Heart right ventricle (tissue), 16 donors: ENCODE results near the gene MAMDC2. TPM values are rescaled to one million over a fixed set of nuclear protein-coding genes. Genes with fewer than 3 reads are reported as not detected.

Source experiments
- ATAC-seq, 8 donors: fragments of 200-7000 bp; cut with Tn5 transposase; one replicate each; pipeline ENCODE4 v1.9.1; 2020; ENCODE audit warnings: mild to moderate bottlenecking in 8 of 8, moderate library complexity in 8 of 8, moderate number of reproducible peaks in 1 of 8
- DNase-seq, 2 donors: peaks; one replicate each; pipeline ENCODE4 v3.0.0-alpha.2; 2020
- H3K27ac ChIP-seq, 10 donors: fragments of 200-600 bp; sonication (generic) in 2 of 10; one replicate each; pipeline versions ENCODE4 v1.5.0 to v1.8.0; 2020 to 2022; ENCODE audit warnings: mild to moderate bottlenecking in 3 of 10
- H3K27me3 ChIP-seq, 7 donors: fragments of 200-600 bp; one replicate each; pipeline ENCODE4 v1.8.0; 2021 to 2022; ENCODE audit warnings: mild to moderate bottlenecking in 2 of 7
- H3K36me3 ChIP-seq, 9 donors: fragments of 200-600 bp; sonication (generic) in 1 of 9; one replicate each; pipeline versions ENCODE4 v1.5.0 to v1.8.0; 2020 to 2022; ENCODE audit warnings: mild to moderate bottlenecking in 2 of 9
- H3K4me1 ChIP-seq, 9 donors: fragments of 200-600 bp; sonication (generic) in 1 of 9; one replicate each; pipeline versions ENCODE4 v1.5.0 to v1.8.0; 2020 to 2022; ENCODE audit warnings: mild to moderate bottlenecking in 4 of 9
- H3K4me3 ChIP-seq, 10 donors: fragments of 200-600 bp; sonication (generic) in 2 of 10; one replicate each; pipeline versions ENCODE4 v1.5.0 to v1.8.0; 2020 to 2022; ENCODE audit warnings: mild to moderate bottlenecking in 7 of 10, moderate library complexity in 2 of 10
- H3K9me3 ChIP-seq, 11 donors: fragments of 200-600 bp in 10 of 11; sonication (generic) in 2 of 11; one replicate each; pipeline versions ENCODE4 v1.5.0 to v1.8.0; 2013 to 2022; ENCODE audit warnings: mild to moderate bottlenecking in 2 of 11, control low read depth in 1 of 11, moderate library complexity in 1 of 11
- WGBS, 2 donors: extraction: QIAGEN DNeasy Blood & Tissue Kit; methylation state at CpG; one replicate each; pipeline ENCODE4 v1.1.7; 2013; ENCODE audit warnings: inconsistent platforms in 1 of 2; 5-methylcytosine and 5-hydroxymethylcytosine counted together
- intact Hi-C, 10 donors: fragments of 100-400 bp; cut with DNase I; formaldehyde crosslinking; loops; one replicate each; pipeline versions ENCODE4 v1.11.1 to v1.14.2; 2022
- polyA plus RNA-seq, 2 donors: library from polyadenylated mRNA; stranded (reverse); fragments of 200-250 nt; gene quantifications; one replicate each; pipeline ENCODE4 v1.2.3, GENCODE V29; 2013
- total RNA-seq, 10 donors: library from RNA; stranded (reverse); fragmentation: NEBNext Ultra II Directional in 3 of 10; extraction: Animal tissue kit (Norgen Biotek cat#: 25700) in 3 of 10; gene quantifications; one replicate each; pipeline versions ENCODE4 v1.2.1 to v1.2.4, GENCODE V29; 2021 to 2023
- TF ChIP-seq, protein P1 (sequence below), 9 donors: fragments of 200-600 bp; sonication (generic) in 2 of 9; IDR thresholded peaks; one replicate each; pipeline versions ENCODE4 v1.5.0 to v1.8.0; 2021 to 2022; ENCODE audit warnings: antibody characterized with exemption in 9 of 9, mild to moderate bottlenecking in 5 of 9, moderate library complexity in 1 of 9
- donor health status: Arrhythmogenic right ventricular cardiomyopathy.
- donor health status: ischemic (EF 13 %, LVEDD 7.1; RV severe dilation, severe dysfunction).
- donor health status: healthy with polysubstance abuse.
- donor health status: DM: no; HTN: yes; CAD: no.
- donor health status: DM: no; HTN: no; CAD: no.
- donor health status: ischemic (EF 25% LVEDD 6.9; RV normal size, moderate dysfunction).
- donor health status: ischemic (EF 25% LVEDD 5.7; RV mildly dilated, moderate dysfunction).
- donor health status: healthy.
- donor health status: DM: yes; HTN: yes; CAD: no.
- donor health status: Ischemic cardiomyopathy.
- donor health status: ischemic (EF 35%, LVEDD 5.7; RV mildly dilated, moderate dysfunction).
- donor health status: nonischemic (EF 11% LVEDD 7.7; RV severe dilation, severe dysfunction).
- donor health status: DM: yes; HTN: yes; CAD: no.
- donor health status: PGD.
- donor health status: ischemic (EF 29% LVEDD 5.4; RV normal size, mild dysfunction).
- donor health status: nonischemic (EF 23%, LVEDD 6.1; RV moderate dilation, normal function).

The MAMDC2 gene
- total and polyA plus RNA-seq, 12 donors, result 2.3 to 11.8 (median 5.8) TPM

DNA sequence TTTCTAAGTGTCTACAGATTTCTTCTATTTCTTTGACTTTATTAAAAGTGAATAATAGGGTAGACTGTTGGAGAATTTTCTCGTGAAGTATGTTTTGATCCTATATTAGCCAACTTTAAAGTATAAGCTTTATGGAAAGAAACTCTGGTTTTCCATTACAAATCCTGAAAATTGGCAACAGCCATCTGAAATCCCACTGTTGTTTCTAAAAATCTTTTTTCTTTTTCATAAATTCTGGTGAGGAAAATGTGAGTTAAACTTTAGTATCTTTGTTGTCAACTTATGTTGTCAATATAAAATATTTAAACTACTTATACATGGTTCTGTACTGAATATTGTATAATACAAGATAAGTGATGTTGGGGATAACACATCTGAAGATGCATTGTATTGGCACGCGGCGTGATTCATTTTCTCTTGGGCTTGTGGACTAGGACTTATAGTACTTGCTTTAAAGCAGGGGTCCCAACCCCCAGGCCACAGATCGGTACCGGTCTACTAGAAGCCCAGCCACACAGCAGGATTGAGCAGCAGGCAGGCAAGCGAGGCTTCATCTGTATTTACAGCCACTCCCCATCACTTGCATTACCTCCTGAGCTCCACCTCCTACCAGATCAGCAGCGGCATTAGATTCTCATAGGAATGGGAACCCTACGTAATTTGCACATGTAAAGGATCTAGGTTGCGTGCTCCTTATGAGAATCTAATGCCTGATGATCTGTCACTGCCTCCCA is 12.7 kb downstream of the MAMDC2 start:
- Histone ChIP-seq H3K27ac (no peak overlapping the region), H3K9me3 (no peaks in the 10 kb centered on the region), H3K27me3 (no peaks in the 10 kb centered on the region), H3K36me3 (no peaks in the 10 kb centered on the region), H3K4me1 (peaks cover 0 to 83% (median 17%) of the 10 kb centered on the region in 9 donors), H3K4me3 (no peak overlapping the region)
- ATAC-seq, result no peak
- intact Hi-C loops, result no loop called here
- WGBS, 2 donors, result 90 to 92% methylated on average over 10 of the region's 10 CpGs
- DNase-seq, result no peak
- TF ChIP-seq, protein P1, sequence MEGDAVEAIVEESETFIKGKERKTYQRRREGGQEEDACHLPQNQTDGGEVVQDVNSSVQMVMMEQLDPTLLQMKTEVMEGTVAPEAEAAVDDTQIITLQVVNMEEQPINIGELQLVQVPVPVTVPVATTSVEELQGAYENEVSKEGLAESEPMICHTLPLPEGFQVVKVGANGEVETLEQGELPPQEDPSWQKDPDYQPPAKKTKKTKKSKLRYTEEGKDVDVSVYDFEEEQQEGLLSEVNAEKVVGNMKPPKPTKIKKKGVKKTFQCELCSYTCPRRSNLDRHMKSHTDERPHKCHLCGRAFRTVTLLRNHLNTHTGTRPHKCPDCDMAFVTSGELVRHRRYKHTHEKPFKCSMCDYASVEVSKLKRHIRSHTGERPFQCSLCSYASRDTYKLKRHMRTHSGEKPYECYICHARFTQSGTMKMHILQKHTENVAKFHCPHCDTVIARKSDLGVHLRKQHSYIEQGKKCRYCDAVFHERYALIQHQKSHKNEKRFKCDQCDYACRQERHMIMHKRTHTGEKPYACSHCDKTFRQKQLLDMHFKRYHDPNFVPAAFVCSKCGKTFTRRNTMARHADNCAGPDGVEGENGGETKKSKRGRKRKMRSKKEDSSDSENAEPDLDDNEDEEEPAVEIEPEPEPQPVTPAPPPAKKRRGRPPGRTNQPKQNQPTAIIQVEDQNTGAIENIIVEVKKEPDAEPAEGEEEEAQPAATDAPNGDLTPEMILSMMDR (IDR thresholded peaks at IDR 0.05), result no peak

DNA sequence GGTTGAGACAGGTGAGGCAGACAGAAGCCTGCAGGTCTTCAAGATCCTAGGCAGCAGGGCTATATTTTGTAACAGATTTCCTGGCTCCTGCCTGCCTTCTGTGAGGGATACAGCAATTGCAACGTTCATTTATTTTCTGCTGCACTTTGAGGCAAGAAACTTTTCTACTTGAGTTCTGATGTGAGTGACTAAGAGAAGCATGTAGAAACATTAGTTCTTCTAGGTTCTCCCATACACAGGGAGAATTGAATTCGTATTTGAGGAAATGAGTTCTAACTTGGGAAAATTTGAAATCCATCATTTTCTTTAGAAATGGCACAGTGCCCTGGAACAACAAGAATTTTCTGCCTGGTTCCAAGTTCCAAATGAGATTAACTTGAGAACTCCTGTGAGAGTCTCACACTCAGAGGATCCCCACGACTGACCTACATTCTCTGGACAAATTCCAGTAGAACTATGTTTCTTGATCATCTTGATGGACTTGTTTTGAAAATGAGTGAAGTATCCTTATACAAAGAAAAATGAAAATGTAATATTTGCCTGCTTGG is 15.0 kb downstream of the MAMDC2 start:
- H3K9me3 ChIP-seq, result no peaks in the 10 kb centered on the region
- H3K27ac ChIP-seq, result peak overlapping the region in 4 of 10 donors; percentile 13 to 27 (median 17)
- no peak overlapping the region for H3K4me3 ChIP-seq
- no peaks in the 10 kb centered on the region for H3K36me3 ChIP-seq
- WGBS, 2 donors, result 38 to 46% methylated on average over 3 of the region's 3 CpGs
- TF ChIP-seq, protein P1 (IDR thresholded peaks at IDR 0.05), result no peak
- intact Hi-C loops, result no loop called here
- H3K4me1 ChIP-seq, result peaks cover 0 to 63% (median 13%) of the 10 kb centered on the region in 9 donors
- no peaks in the 10 kb centered on the region for H3K27me3 ChIP-seq
- no peak for DNase-seq
- ATAC-seq, result peak in 3 of 8 donors; percentile 23 to 46 (median 39)

DNA sequence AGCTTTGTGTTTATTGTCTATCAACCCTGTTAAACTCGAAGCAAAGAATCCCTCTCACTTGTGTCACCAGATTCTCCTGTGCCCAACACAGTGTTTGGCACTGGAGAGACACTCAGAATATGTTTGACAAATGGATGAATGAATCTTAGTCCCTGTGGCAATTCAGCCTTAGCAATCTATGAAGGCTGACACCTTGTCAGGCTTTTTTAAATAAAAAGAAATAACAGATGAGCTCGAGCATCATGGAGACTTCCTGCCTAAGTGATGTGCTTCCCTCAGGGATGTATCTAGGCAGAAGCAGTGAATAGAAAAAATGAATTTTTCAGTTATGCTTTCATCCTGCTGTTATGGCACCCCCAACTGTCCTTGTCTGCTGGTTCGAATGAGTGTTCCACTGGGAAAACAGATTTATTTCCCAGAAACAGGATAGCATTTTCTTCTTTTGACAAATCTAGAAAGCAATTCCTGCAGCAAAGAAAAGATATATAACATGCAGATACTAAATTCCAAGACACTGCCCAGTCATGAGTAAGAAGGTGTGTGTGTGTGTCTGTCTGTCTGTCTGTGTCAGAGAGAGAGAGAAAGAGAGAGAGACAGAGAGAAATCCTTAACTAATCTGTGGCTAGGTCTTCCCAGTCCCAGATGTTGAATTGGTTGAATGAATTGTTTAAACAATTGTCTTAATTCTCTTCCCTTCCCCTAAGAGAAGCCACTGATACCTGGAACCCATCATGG is 16.7 kb downstream of the MAMDC2 start:
- no peak for DNase-seq
- Histone ChIP-seq H3K9me3 (no peaks in the 10 kb centered on the region), H3K27me3 (no peaks in the 10 kb centered on the region), H3K4me1 (peaks cover 0 to 46% (median 0%) of the 10 kb centered on the region in 9 donors), H3K4me3 (no peak overlapping the region), H3K27ac (peak overlapping the region in 2 of 10 donors; percentile 15 to 46), H3K36me3 (no peaks in the 10 kb centered on the region)
- TF ChIP-seq, protein P1 (IDR thresholded peaks at IDR 0.05), result no peak
- 53 to 65% methylated on average over 3 of the region's 3 CpGs for WGBS, 2 donors
- intact Hi-C loops, result no loop called here
- no peak for ATAC-seq

DNA sequence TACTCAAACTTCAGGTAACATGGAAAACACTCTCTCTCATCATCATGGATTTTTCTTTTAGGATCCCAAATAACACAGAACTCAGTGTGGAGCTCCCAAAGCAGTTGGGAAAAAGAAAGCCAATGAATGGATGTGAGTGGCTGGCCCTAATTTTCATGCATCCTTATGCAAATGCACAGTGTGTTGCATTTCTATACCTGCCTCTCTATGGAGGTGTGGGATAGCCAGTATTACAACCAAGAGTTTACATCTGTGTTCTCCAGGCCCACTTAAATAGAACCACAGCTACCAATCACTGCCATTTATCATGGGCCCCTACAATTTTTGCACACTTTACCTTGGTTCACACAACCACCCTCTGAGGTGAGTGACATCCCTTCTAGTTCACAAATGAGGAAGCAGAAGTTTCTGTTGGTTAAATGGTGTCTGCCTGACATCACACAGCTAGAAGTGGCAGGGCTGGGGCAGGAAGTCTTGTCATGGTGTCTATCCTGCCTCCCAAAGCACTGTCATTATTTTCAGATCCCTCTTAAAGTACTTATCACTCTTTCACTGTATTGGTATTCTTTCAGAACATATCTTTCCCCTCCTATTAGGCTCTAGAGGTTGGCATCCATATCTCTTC is 17.3 kb downstream of the MAMDC2 start:
- no peak overlapping the region for H3K27ac ChIP-seq
- intact Hi-C loops, result no loop called here
- H3K36me3 ChIP-seq, result no peaks in the 10 kb centered on the region
- H3K4me1 ChIP-seq, result peaks cover 0 to 39% (median 0%) of the 10 kb centered on the region in 9 donors
- TF ChIP-seq, protein P1 (IDR thresholded peaks at IDR 0.05), result no peak
- no peak overlapping the region for H3K4me3 ChIP-seq
- ATAC-seq (no peak), DNase-seq (no peak)
- no peaks in the 10 kb centered on the region for H3K9me3 ChIP-seq
- H3K27me3 ChIP-seq, result no peaks in the 10 kb centered on the region
